Skeletal muscle cell (primary cell): ENCODE measurements around the gene TDRD5.
A peak's percentile ranks its signal among the peaks of the same experiment; 100 is the strongest.

Experiments used
- DNase-seq: peaks from one replicate; pipeline ENCODE4 v3.0.0-alpha.2; 2010; ENCODE audit warnings: low read depth
- H3K4me3 ChIP-seq: 2 replicates; pipeline ENCODE4 v1.5.1; 2011; ENCODE audit warnings: low read depth, mild to moderate bottlenecking, control low read depth, low read length, moderate library complexity

The TDRD5 gene, protein sequence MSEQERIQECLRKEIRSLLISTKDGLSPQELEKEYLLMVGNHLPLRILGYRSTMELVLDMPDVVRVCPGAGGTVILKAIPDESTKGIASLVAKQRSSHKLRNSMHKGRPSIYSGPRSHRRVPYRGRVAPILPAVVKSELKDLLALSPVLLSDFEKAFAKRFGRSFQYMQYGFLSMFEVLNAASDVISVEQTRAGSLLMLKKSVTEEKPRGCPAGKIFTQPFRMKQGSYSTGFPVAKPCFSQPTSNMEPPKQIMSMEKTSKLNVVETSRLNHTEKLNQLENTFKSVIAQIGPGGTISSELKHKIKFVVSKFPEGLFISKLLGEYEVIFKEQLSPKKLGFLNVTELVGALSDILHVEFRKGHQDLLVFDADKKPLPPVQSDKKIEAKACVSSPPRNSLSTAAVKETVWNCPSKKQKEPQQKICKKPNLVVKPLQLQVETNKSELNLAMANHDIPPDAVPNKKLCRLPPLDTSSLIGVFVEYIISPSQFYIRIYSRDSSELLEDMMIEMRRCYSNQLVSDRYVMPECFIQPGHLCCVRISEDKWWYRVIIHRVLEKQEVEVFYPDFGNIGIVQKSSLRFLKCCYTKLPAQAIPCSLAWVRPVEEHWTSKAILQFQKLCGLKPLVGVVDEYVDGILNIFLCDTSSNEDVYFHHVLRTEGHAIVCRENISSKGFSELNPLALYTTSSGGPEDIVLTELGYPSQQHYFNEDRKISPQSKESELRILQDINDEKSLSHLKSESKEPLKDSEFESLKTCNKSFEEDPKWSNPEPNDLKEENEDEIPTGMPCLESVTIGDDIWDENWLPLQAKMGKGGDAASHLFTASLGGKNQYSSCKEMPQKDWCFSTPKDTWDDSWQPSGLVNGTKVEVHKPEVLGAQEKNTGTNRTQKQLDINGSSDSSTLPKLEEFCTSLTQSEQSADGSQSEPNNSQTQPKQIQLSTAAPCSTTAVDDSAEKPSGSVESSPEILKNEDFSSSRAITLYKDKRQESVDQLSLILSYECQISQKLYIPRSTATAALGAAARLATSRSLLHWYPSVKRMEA

DNA sequence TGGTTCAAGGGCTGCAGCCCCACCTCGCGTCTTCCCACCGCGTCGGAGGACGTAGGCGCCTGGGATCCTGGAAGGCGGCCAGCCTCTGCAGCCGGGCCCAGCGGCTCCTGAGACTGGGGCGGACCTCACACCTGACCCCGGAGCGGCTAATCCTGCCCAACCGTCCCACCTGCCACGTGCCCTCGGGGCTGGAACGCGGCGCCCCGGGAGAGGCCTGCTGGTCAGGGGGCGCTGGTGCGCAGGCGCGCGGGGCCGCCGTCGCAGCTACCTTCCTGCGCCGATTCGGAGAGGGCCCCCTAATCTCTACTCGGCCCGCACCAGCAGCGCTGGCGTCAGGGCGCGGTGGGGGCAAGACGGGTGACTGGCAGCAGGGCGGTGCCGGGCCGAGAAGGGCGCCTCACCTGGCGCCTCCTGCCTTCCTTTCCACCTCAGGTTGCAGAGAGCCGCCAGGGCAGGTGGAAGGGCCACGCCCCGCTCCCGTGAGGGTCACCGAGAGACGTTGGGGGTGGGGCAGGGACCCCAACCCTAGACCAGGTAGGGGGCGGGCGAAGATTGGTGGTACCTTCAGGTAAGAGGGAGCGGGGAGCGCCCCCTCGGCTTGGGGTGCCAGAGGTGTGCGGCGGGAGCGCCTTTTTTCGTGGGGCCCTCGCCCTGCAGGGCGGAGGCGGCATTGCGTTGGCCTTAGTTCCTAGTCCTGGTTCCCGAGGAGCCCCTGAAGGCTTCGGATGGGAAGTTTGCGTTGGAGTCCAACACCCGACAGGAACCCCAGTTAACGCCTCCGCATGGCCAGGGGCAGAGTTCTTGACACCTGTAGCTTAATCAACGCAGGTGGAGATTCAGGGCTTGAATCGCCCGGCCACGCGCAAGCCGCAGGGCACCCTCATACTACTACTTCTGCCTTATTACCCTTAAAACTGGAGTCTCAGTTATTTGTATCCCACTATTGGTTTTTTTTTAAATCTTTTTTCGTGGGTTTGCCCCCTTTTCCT is at the start of gene TDRD5:
Gene TDRD5 (plus strand): TSS at position 241 of the 989 bp plus-strand sequence. CDS start 784 bp downstream, outside the sequence.
- DNase-seq = no peak
- no peak within 1 kb of the TSS for H3K4me3 ChIP-seq

DNA sequence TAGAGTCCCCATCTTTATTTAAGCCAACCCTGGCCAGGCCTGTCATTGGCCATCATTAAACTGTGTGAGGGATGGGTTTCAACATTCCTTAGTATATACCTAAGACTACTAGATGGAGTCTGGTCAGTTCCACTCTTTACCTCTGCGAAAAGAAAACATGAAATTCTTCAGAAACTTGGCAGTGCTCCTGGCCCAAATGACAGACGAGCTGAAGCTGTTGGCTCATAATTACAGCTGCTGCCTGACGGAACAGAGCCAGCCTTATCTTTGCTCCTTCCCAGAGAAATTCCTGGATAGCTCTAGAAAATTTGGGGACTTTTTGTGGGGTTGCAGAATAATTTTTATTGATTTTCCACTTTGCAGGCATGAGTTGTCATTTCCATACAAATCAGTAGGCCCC is 46.3 kb upstream of the TDRD5 start:
- no peak for DNase-seq
- H3K4me3 ChIP-seq = no peak overlapping the region

DNA sequence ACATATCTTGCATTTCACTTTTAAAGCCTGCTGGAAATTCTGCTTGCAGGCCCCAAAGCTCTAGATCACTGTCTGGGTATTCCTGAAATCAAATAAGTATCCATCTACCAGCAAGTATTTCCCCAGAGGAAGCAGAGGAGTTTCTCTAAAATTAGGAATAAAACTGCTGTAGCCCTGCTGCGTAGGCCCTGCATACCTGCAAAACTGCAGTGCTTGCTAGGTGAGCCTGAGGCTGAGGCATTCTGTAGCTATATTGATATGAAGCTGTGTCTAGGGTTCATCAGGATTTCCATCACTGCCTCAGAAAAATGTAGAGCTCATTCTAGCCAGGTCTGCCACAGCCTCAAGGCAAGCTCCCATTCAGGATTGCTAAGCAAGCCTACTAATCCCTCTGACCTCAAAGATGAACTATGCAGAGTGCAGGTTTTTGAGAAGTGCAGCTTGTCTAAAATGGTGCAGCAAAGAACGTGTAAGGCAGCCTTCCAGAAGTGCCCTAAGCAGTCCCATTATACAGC is 44.6 kb upstream of the TDRD5 start:
- no peak overlapping the region for H3K4me3 ChIP-seq
- DNase-seq = no peak

DNA sequence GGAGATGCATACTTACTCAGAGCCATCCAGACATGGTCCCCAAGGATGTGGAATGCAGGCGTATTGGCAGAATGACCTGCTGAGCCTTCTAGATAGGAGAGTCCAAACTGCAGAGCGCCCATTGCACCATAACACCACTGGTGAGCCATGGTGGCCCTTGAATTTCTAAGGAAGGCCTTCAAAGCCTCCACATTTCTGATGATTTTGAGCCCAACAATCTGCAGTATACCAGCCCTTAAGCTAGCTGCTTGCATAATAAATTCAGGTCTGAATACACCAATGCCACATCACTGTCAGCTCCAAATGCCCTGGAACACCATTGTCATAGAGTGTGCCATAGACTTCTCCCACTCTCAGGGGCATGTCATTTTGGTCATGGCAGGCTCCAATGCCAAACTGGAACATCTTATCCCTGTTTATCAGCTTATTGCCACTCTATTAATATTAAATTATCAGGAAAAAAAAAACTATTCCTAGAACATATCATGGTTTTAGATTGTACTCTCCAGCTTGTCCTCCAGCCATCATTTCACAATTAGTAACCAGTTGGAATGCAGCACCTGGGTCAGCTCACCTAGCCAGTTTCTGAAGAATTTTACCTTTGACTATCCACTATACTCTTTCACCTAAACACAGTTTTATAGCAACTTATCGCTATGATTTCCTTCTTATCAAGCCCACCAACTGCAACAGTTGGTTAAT is 42.8 kb upstream of the TDRD5 start:
- DNase-seq = no peak
- H3K4me3 ChIP-seq = no peak overlapping the region

DNA sequence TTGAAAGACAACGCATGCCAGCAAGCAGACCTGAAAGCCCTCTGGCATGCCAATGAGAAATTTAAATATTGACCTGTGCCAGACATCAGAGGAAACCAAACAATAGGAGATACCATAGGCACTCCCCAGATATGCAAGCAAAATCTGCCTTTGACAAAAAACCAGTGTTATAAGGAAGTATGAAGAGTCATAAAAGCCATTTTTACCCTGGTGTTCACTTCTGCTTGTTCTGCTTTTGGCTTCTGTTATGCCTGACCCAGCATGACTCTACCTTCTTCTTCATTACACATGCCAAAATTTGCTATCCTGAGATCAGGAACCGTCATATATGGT is 42.3 kb upstream of the TDRD5 start:
- DNase-seq = no peak
- H3K4me3 ChIP-seq = no peak overlapping the region

DNA sequence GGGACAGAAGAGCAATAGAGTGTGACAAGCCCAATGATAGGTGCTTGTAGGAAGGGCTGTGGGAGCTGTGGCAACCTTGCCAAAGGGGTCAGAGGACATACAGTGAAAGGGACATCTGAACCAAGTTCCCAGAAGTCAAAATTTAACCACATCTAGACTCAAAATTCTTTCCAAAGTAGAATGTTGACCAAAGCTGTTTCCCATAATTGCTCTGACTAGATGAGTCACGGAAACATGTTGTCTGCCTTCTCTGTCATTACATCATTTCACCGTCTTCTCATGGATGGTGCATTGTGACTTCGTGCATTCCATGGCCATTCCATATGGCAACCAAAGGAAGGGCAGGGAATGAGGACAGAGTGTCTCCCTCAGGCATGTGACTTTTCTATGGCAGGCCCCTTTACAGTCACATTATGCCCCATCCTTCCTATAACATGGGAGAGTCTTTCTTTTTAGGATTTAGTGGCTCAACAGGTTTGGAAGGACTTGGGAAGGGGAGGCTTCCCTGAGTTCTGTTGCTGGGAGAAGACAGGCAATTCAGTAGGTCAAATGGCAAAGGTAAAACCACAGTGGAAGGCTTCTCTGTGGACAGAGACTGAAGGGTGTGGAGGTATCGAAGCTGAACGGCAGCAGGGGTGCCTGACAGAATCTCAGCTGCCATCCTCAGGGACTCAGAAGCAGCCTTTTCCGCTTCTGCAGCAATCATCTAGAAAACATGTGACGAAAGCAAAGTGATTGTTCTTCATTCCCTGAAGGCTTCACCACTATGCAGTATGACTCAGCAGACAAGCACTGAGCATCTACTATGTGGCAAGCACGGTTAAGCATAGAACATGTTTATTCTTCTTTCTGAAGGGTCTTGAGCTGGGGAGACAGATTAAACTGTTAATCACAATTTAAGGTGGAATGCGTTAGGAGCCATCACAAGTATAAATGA is 40.6 kb upstream of the TDRD5 start:
- peak; percentile 37 for DNase-seq
- H3K4me3 ChIP-seq = no peak overlapping the region

DNA sequence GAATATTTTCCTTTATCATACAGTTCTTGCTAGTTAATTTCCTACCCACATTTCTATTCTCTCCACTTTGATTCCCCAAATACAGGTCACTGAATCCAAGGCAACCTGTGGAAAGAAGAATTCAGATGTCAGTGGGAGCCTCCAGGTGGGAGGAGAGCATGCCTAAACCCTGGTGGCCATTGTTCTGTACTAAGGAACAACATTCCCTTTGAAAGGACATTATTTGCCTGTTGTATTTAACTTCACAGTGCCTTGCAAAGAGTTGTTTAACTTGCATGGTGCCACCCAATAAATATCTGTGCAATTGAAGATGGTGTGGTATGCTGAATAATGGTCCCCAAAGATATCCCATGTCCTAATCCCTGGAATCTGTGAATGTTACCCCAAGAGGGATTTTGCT is 37.2 kb upstream of the TDRD5 start:
- DNase-seq = no peak
- no peak overlapping the region for H3K4me3 ChIP-seq

DNA sequence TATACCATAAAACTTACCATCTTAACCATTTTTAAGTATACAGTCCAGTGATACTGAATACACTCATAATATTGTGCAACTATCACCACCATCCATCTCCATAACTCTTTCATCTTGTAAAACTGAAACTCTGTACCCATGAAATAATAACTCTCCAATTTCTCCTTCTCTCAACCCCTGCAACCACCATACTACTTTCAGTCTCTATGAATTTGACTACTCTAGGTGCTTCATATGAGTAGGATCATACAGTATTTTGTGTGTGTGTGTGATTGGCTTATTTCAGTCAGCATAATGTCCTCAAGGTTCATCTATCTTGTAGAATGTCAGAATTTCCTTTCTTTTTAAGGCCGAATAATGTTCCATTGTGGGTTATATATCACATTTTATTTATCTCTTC is 33.6 kb upstream of the TDRD5 start:
- H3K4me3 ChIP-seq = no peak overlapping the region
- DNase-seq = no peak

DNA sequence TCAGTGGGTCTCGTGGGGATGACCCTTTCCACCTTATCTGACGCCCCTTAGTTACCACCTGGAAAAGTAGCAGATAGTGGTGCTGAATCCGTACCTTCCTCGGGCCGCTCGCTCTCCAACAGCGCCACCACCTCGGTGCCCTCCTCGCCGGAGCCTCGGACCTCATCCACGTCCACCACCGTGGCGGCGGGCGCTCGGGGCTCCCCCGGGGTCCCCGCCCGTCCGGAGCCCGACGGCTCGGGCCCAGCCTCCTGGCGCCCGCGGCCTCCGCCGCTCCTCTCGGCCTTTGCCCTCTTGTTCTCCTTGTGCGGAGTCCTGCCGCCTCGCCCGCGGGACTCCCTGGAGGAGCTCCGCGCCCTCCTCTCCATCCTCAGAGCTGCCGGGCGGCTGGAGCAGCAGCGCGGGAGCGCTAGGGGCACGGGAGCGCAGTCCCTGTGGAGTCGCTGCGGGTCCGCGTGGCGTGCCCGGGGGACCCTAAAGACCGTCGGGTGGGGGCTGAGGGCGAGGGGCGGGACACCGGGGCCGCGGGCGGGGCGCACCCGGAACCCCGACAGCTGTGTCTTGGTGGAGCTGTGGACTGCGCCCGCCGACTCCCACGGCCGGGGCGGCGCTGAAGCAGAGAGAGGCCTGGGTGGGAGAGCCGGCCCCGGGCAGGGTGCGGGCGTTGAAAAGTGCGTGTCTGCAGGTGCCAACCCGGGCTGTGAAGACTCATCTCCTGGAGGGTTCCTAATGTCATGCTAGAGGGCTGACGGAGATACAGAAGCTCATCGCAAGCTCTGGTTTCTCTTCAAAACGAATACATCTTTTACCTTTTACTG is 15.9 kb upstream of the TDRD5 start, which contains the start of gene NPHS2:
Gene NPHS2 (minus strand): TSS at position 452 of the 818 bp plus-strand sequence. CDS start 84 bp downstream, at position 368.
- DNase-seq = no peak
- H3K4me3 ChIP-seq = no peak within 1 kb of the TSS

DNA sequence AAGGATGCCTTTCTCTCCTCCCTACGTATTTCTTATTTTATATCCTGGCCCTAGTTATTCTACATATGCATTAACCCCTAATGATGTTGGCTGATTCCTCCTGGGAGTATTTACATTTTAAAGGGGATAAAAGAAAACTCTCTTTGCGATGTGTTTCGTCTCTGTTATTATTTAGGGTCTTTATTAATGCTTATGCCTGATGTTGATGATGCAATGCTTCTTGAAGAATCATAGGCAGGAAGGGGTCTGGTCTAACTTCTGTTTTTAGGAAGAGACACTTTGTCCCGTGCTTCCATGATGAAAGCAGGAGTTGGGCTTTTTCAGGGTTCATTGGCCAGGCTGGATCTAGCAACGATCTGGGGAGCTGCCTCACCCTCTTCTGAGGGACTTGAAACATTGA is 15.1 kb upstream of the TDRD5 start:
- H3K4me3 ChIP-seq = no peak overlapping the region

DNA sequence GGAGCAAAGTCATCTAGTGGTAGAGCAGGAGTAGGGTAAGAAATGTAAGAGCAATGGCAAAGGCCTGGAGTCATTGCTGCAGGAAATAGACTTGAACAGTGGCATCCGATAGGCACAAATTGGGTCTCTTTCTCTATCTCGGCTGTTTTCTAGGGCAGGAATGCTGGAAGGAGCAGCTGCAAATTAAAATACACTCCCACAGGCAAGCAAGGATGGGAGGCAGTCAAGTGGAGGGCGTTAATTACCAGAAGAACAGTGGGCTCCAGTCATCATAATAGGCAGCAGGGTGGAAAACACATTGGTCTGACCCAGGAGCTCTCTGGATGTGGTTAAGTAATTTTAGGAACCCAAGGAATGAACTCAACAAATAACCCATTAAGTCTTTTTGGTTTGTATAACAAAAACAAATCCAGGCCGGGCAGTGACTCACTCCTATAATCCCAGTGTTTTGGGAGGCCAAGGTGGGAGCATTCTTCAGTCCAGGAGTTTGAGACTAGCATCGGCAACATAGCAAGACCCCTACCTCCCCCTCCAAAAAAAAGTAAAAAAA is 7.8 kb upstream of the TDRD5 start:
- DNase-seq = no peak
- no peak overlapping the region for H3K4me3 ChIP-seq

More for the DNA sequence above, 15.1 kb upstream of the TDRD5 start:
- DNase-seq = no peak

DNA sequence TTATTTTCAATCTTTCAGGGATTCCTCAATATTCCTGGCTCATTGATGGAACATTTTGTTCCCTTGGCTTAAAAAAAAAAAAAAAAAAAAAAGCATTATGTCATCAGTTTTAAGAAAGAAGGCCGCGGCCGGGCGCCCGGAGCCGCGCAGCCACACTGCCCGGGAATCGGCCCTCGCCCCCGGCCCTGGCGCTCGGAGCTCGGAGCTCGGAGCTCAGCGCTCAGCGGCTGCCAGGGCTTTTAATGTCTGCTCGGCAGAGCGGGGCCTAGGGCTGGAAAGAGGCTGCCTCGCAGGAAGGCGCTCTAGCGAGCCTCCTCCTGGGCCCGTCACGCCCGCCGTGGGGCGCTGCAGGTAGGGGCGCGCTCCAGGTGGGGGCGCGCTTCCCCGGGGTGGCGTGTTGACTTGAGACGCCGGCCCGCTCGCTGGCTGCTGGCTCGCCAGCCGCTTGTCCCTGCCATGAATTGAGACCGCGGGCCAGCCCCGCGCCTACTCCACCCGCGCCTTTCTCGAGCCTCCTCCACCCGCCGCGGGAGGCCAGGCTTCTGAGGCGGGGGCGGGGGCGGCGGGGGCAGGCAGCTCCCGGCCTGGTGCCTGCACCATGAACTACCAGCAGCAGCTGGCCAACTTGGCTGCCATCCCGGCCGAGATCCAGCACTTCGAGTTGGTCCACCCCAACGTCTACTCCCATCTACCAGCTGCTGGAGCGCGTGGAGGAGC is 5.4 kb upstream of the TDRD5 start:
- peak; percentile 5 for DNase-seq
- peak overlapping the region; percentile 47 for H3K4me3 ChIP-seq

DNA sequence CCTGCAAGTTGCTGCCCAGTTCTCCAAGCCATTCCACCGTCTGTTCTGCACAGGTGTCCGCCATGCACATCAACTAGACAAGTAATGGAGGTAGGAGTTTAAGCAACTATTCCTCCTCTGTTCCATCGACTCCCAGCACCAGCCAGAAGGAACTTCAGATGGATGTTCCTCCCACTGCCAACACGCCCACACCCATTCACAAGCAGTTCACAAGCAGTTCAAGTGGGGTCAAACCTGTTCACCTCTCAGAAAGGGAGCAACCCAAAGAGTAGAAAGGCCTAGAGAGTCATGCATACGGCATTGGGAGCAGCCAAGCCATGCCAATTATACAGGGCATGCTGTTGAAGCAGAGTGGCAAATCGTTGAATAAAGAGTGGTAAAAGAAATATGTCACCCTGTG is 4.3 kb upstream of the TDRD5 start:
- no peak overlapping the region for H3K4me3 ChIP-seq
- DNase-seq = no peak

DNA sequence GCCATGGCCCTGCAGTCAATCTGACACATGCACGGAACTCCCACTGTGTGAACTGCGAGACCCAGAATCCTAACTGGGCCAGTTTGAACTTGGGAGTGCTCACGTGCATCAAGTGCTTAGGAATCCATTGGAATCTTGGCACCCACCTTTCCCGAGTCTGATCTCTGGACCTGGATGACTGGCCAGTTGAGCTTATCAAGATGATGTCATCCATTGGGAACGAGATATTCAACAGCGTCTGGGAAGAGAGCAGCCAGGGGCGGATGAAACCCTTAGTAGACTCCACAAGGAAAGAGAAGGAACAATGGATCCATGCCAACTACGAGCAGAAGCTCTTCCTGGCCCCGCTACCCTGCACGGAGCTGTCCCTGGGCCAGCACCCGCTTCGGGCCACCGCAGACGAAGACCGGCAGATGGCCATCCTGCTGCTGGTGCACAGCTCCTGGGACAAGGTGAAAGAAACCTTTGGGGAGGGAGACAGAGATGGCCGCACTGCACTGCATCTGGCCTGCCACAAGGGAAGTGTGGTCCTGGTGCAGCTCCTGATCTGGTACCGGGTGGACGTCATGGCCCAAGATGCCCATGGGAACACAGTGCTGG is 3.1 kb upstream of the TDRD5 start:
- H3K4me3 ChIP-seq = no peak overlapping the region
- DNase-seq = no peak

DNA sequence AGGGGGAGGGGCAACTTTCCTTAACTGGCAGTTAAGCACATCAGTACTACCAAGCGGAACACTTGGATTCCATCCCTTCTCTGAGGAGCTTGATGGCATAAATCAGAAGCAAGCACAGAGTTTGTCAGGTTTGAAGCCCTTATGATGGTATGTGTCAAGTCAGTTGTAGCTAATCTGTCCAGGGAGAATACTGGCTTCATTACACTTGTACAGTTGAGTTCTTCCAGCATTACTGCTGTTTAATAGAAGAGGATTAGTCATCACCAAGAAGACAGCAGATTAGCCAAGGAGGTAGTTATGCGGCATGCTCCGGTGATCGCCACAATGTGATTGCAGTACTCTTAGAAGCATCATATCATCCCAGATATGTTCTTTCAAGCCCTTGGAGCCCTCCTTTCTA is 2.1 kb upstream of the TDRD5 start:
- DNase-seq = no peak
- H3K4me3 ChIP-seq = no peak overlapping the region
